GM10248 (cell line): ENCODE measurements around the gene HERC3.

Source experiments
- CTCF ChIA-PET: fragments of 300-600 bp; sonication (Branson Sonifier 250); formaldehyde crosslinking; extraction: SDS; loops from one replicate; lab custom pipeline; 2021; ENCODE audit warnings: antibody characterized with exemption; lab: Yijun Ruan, JAX
- POLR2A ChIA-PET: fragments of 350-650 bp; sonication (Branson Sonifier 250); formaldehyde crosslinking; extraction: SDS; loops from one replicate; lab custom pipeline; 2020; ENCODE audit warnings: antibody characterized with exemption; lab: Yijun Ruan, JAX
- DNase-seq: peaks from one replicate; pipeline ENCODE4 v3.0.0; 2012; ENCODE audit errors: extremely low spot score
- CTCF ChIP-seq: IDR thresholded peaks from 2 replicates; pipeline ENCODE4 v1.5.1; 2012; ENCODE audit warnings: mild to moderate bottlenecking, low read depth; ENCODE audit errors: extremely low read depth, missing control alignments, control extremely low read depth

Gene HERC3

GRCh38 chr4:88730811-88731210 lies 138.5 kb downstream of the HERC3 start:
- ChIA-PET CTCF (no interaction called here), POLR2A (no interaction called here)
- no peak for DNase-seq
- no peak for TF ChIP-seq CTCF

DNA sequence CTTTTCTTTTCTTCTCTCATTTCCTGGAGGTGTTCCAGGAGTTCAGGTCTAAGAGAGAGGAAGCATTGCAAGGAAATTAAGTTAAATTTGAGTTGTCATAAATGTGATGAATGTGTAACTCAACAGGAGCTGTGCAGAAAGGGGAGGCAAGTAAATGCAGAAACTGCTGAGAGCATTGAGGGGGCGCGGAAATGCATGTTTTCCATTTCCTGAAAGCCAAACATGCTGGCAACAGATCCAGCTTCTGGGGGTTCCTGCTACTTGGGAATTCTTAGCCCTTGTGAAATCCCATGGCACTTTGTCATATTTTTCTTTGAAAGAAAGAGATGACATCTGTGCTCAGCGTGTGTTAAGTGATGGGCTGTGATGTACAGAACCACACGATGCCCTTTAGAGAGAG lies 139.1 kb downstream of the HERC3 start:
- CTCF ChIA-PET, result no interaction called here
- DNase-seq, result no peak
- TF ChIP-seq CTCF, result no peak
- POLR2A ChIA-PET, result no interaction called here

- ChIA-PET POLR2A (no interaction called here), CTCF (interaction anchor here (1.2 kb wide), 1 partner anchor 14 kb away, joined by 3 read pairs; no protein-coding TSS in a partner anchor)
- no peak for DNase-seq
Observed at GRCh38 chr4:88732714-88733368, 140.6 kb downstream of the HERC3 start.

DNA sequence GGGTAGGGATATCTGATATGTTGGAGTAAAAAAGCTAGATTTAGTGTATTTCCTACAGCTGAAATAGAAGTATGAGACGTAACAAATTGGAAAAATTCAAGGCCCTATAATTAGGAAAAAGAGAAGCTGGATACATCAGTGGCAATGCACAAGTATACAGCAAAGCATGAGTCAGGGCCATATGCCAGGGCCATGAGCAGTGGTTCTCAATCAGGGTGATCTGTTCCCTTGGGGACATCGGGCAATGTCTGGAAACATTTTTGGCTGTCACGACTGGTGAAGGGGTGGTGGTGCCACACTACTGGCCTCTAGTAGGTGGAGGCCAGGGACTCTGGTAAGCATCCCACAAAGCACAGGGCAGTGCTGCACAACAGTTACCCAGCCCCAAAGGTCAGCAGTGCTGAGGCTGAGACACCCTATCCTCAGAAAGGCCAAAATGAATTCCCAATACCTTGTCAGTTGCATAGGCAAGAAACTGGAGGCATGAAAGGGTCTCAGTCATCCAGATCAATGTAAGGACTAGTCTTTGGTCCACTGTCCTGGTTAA lies 142.2 kb downstream of the HERC3 start:
- POLR2A ChIA-PET, result no interaction called here

More at GRCh38 chr4:88732714-88733368, 140.6 kb downstream of the HERC3 start:
- no peak for TF ChIP-seq CTCF

DNA sequence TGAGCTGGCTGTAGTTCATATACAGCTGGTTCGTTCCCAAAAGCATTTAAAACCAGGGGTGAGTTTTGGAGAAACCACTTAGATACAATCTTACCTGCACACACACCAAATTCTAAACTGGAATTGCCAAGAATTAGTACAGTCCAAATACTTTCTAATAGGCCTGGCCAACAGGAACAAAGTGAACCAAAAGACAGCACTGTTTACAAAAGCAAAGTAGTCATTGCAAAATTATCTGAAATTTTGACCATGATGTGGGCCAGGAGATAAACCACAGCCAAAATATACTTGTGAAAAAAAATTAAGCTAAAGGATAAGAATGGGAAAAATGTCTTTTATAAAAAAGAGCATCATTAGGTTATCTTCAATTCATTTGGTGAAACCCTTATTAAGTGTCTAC lies 143.3 kb downstream of the HERC3 start:
- POLR2A ChIA-PET, result no interaction called here
- no peak for DNase-seq
- CTCF ChIA-PET, result interaction anchor here (1.0 kb wide), 1 partner anchor 14 kb away, joined by 3 read pairs; no protein-coding TSS in a partner anchor
- no peak for TF ChIP-seq CTCF

More for the DNA sequence above, 142.2 kb downstream of the HERC3 start:
- CTCF ChIA-PET, result interaction anchor here (1.2 kb wide), 1 partner anchor 13 kb away, joined by 3 read pairs; no protein-coding TSS in a partner anchor
- no peak for TF ChIP-seq CTCF
- DNase-seq, result no peak

DNA sequence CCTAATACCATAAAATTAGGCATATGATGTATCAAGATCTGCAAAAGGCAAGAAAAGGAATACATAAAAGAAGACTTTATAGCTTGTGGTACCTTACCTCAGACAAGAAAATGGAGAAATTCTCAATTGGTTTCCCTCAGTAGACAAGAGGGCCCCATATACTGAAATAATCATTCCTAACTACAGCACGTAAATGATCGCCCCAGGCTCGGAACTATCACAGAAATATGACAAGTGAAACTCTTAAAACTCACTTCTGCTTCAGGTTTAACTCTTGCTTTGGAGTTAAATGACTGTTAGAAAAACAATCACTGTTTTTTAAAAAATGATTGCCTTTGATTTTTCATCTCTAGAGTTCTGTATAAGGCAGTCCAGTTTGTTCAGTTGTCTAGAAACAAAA lies 144.0 kb downstream of the HERC3 start:
- TF ChIP-seq CTCF, result no peak
- ChIA-PET CTCF (interaction anchor here (1.0 to 2.2 kb wide), 2 partner anchors 10 to 15 kb away, joined by 3 to 8 read pairs; no protein-coding TSS in a partner anchor), POLR2A (no interaction called here)
- DNase-seq, result no peak
